Hematopoietic multipotent progenitor cell treated with erythropoietin and hydrocortisone succinate and interleukin-3 and kit ligand, for 8 days (in vitro differentiated cells): ENCODE measurements around the gene SEMA5B.

ENCODE experiments used
- DNase-seq: peaks from one replicate; pipeline ENCODE4 v3.0.0-alpha.2; 2015

Gene SEMA5B

GRCh38 chr3:123021388-123021787 is 6.2 kb downstream of the SEMA5B start:
- no peak for DNase-seq

GRCh38 chr3:123020709-123021108 is 6.9 kb downstream of the SEMA5B start:
- no peak for DNase-seq

- no peak for DNase-seq
Measured at GRCh38 chr3:123019591-123019990, 8.0 kb downstream of the SEMA5B start.

GRCh38 chr3:123019161-123019560 is 8.4 kb downstream of the SEMA5B start:
- DNase-seq = no peak

GRCh38 chr3:123018683-123019082 is 8.9 kb downstream of the SEMA5B start:
- DNase-seq = no peak

- DNase-seq = no peak
Measured at GRCh38 chr3:123015596-123015995, 12.0 kb downstream of the SEMA5B start.

GRCh38 chr3:123013876-123014275 is 13.7 kb downstream of the SEMA5B start:
- DNase-seq = no peak

GRCh38 chr3:123012652-123013051 is 14.9 kb downstream of the SEMA5B start:
- no peak for DNase-seq

- DNase-seq = no peak
Measured at GRCh38 chr3:123011447-123011846, 16.1 kb downstream of the SEMA5B start.

- no peak for DNase-seq
Measured at GRCh38 chr3:123008840-123009239, 18.7 kb downstream of the SEMA5B start.

GRCh38 chr3:123006609-123007008 is 21.0 kb downstream of the SEMA5B start:
- DNase-seq = no peak

- DNase-seq = no peak
Measured at GRCh38 chr3:123005291-123005690, 22.3 kb downstream of the SEMA5B start.

- no peak for DNase-seq
Measured at GRCh38 chr3:123004201-123004918, 23.2 kb downstream of the SEMA5B start.

GRCh38 chr3:123002749-123003497 is 24.6 kb downstream of the SEMA5B start:
- DNase-seq = no peak

GRCh38 chr3:123002100-123002748 is 25.3 kb downstream of the SEMA5B start:
- DNase-seq = no peak

GRCh38 chr3:122998856-122999255 is 28.7 kb downstream of the SEMA5B start:
- DNase-seq = no peak

- no peak for DNase-seq
Measured at GRCh38 chr3:122998206-122998605, 29.4 kb downstream of the SEMA5B start.

- no peak for DNase-seq
Measured at GRCh38 chr3:122996038-122996580, 31.5 kb downstream of the SEMA5B start.

- DNase-seq = no peak
Measured at GRCh38 chr3:122994954-122995353, 32.6 kb downstream of the SEMA5B start.

- no peak for DNase-seq
Measured at GRCh38 chr3:122993124-122993978, 34.2 kb downstream of the SEMA5B start.

- no peak for DNase-seq
Measured at GRCh38 chr3:122992676-122993075, 34.9 kb downstream of the SEMA5B start.

GRCh38 chr3:122992133-122992532 is 35.4 kb downstream of the SEMA5B start:
- DNase-seq = no peak
